COLO668 (cell line): Measurements from ENCODE around the gene TCEANC.
"Not testable (repeated sequence)": the region's sequence is repeated elsewhere in the genome, so short reads cannot be mapped to it uniquely, and the experiment has no call there.

ENCODE experiments used
- DNase-seq: peaks from one replicate; lab custom pipeline; 2025; ENCODE audit not compliant: unreplicated experiment; lab: John Stamatoyannopoulos, UW

TCEANC gene

DNA sequence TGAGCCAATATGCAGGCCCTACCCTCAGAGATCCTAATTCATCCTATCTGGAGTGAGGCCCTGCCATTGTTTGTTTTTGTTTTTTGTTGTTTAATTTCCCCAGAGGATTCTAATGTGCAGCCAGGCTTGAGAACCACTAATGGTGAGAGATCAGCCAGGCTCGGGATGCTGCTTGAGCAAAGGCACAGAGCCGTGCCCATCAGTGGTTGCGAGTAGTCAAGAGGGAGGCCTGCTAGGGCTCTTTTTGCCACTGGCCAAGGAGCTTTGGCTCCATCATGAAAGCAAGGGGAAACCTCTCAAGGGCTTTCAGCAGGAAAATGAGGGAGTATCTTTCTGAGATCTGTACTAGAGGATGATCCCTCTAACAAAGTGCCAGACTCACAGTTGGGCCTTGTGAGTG, 2.7 kb downstream of the TCEANC start:
- DNase-seq: no peak

- peak; percentile 1 for DNase-seq
These were observed 5.7 kb downstream of the TCEANC start for GRCh38 chrX:13658602-13659001.

DNA sequence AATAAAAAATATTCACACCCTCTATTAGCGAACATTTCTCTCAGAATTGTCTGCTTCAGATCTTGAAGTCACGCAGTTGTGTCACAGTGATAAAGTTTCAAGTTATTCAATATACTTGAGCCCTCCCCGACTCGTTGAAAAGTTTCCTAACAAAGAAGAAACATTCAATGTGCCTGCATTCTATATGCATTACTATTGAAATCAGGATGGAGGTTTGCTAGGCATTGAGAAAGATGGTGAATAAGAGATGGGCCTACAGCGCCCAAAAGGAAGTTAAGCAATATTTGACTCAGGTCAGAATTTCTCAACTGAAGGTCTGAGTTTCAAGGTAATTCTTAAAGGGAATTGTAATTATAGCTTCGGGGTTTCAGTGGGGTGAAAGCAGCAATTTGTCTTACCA, 6.1 kb downstream of the TCEANC start:
- no peak for DNase-seq

DNA sequence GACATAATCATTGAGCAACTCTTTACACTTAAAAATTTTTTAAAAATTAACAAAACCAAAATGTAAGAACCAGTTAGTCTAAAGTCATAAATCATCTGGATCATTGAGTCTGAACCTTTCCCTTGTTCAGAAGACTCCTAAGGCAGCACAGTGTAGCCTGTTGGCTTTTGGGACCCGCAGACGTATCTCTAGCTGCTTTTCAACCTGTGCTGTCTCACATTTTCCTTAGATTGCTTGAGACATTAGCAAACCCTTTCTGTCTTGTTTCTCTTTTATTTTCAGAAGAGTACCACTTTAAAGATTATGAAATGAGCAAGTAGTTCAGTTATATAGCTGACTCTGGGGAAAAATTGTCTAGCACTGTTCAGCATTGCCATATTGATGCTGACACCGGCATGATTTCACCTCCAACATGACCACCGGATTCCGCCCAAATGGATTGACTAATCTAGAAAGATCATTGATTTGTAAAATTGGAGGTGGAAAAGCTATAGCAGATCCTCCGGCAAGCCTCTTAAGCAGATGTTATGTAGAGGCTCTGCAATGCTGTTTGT, 8.9 kb downstream of the TCEANC start:
- DNase-seq: no peak

- no peak for DNase-seq
These were observed 9.4 kb downstream of the TCEANC start for GRCh38 chrX:13662355-13662791.

DNA sequence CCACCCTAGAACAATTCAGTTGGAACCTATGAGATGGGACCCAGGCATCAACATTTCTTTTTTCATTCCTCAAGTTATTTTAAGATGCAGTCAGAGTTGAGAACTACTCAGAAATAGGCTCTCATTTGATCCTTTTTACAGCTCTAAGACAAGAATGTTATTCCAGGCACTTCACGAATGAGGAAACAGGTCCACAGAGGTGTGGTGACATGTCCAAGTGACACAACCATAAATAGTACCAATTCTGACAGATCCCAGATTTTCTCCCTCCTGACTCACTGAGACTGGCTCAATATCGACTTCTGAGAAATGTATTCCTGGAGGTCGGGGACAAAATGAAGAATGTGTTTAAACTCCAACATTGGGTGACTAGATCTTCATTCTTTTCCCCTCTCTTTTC, 11.1 kb downstream of the TCEANC start:
- DNase-seq: no peak

DNA sequence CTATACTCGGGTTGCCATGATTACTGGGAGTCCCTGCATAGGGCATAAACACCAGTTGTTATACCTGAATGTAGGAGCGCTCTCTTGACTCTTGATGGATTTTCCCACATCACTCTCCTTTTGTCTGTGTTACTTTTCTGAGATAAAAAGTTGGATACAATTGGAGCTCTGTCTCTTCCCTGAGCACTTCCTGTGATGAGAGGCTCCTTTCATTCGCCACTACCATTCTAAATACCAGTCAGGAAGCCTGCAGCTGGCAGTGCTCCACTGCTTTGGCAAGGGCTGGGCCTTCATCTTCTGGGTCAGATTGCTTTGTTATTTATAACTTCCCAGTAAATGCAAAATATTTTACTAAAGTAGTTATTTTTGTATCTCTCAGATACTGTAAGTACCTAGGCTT, 13.9 kb downstream of the TCEANC start:
- peak; percentile 4 for DNase-seq

- DNase-seq: no peak
These were observed 15.0 kb downstream of the TCEANC start for GRCh38 chrX:13667919-13668318.

DNA sequence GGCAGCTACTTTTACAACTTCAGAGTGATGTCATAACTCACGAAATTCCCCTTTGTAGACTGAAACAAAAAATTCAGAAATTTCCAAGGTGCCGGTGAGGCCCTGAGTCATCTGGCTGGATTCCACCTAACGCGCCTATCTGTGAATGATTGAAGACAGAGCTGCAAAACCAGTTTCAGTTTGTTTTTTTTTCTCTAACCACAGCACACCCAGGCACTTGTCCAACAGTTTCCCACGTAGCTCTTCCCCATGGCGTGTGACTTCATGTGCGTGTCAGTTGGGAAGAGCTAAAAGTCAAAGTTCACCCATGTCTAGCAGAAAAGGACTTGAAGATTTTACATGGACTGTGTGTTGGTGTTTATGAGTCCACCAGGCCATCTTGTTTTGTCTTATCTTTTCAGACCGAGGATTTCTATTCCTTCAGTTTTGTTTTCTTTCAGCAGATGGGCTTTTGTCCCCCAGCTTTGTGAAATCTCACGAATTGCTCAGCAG, 16.4 kb downstream of the TCEANC start:
- DNase-seq: peak; percentile 51

DNA sequence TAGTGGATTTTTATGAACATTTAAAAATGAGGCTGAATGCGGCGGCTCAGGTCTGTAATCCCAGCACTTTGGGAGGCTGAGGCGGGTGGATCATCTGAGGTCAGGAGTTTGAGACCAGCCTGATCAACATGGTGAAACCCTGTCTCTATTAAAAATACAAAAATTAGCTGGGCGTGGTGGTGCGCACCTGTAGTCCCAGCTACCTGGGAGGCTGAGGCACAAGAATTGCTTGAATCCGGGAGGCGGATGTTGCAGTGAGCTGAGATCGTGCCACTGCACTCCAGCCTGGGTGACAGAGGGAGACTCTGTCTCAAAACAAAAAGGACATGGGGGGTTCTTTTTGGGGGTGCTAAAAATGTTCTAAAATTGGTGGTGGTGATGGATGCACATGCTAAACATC, 16.8 kb downstream of the TCEANC start:
- not testable (repeated sequence) for DNase-seq

DNA sequence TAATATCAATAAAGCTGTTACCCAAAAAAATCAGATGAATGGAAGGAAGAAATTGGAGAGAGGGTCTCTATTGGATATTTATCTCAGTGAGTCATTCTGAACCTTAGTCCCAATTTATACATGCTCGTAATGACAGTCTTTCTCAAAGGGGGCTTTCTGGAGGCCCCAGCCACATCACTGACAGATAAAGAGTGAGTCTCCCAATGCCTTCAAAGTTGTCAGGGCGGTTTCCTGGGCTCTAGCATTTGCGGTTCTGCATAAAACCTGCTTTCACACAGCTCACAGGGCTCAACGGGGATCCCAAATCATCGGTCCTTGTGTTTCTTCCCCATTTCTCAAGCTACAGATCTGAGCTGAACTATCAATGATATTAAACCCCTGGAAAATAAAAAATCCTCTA, 17.3 kb downstream of the TCEANC start:
- DNase-seq: no peak

- no peak for DNase-seq
These were observed 20.1 kb downstream of the TCEANC start for GRCh38 chrX:13673016-13673415.

DNA sequence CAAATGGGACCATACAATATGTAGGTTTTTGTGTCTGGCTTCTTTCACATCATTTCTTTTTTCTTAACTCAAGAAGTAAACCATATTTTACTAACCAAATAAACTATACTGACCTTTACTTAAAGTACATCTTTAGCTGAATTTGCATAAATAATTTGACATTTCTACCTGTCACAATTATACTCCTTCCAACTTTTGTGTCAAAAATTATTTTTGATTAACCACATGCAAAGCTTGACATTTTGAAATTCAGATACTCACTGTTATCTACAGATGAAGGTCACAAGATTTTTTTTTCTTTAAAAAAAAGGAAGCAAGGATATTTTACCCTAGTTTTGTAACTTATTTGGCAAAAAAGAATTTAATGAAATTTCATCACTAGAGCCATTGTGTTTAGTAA, 23.9 kb downstream of the TCEANC start:
- DNase-seq: no peak

- not testable (repeated sequence) for DNase-seq
These were observed 26.8 kb downstream of the TCEANC start for GRCh38 chrX:13679700-13680099.

DNA sequence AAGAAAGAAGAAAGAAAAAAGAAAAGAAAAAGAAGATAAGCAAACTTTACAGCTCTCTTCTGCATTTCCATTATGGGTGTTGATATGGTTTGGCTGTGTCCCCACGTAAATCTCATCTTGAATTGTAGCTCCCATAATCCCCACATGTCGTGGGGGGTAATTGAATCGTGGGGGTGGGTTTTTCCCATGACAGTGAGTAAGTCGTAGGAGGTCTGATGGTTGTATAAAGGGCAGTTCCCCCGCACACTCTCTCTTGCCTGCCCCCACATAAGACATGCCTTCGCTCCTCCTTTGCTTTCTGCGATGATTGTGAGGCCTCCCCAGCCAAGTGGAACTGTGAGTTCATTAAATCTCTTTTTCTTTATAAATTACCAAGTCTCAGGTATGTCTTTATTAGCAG, 28.7 kb downstream of the TCEANC start:
- no peak for DNase-seq

- DNase-seq: no peak
These were observed 31.4 kb downstream of the TCEANC start for GRCh38 chrX:13684361-13684760.

- no peak for DNase-seq
These were observed 32.3 kb downstream of the TCEANC start for GRCh38 chrX:13685126-13685763.

GRCh38 chrX:13687203-13687602, 34.3 kb downstream of the TCEANC start:
- DNase-seq: no peak

DNA sequence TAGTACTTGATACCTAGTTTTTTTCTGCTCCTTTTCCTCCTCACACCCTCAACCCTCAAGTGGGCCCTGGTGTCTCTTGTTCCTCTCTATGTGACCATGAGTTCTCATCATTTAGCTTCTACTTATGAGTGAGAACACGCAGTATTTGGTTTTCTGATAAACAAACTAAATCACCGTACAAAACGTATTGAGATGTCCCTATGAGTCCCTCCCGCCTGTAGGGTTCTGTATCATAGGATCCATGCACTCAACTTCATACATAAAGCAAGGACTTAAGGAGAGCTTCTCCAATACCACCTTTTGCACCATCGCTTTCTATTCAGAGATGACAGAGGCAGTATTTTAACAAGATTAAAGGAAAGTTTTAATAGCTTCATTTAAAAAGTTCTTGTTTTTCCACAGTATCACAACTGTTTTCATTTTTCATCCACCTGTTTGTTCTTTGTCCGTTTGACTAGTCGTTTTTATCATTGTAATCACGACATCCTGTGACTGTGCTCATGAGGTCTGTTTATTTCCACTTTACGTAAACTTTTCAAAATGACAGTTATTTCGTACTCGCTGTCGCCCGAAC, 35.5 kb downstream of the TCEANC start:
- DNase-seq: no peak

DNA sequence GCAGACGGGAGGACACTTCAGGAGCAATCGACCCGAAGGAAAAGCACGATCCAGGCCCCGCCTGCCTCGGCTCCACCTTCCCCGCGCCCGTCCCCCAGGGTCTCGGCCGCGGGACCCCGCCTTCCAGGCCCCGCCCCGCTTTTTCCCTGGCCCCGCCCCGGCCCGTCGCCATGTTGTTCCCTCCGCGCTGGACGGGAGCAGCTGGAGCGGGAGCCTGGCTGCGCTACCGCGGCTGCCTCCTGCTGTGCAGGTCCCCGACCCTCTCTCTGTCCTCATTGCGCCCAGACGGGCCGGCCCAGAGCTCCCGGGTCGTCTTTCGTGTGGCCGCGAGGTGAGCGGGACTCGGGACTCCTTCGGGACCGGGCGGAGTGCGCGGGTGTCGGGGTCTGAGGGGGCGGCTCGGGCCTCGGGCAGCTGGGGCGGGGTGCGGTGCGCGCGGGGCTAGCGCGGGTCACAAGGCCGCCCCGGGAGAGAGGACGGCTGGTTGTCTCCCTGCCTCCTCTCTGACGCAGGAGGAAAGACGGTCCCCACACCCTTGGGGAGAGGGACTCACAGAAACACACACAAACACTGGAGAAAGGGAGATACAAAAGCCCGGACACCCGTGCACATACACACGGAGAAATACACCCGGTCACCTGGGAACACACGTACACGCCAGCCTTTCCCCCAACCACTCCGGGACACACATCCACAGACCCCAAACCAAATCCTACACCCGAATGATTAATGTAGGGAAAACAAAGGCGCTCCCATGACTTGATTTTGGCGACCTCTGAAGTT, 36.2 kb downstream of the TCEANC start, which contains the start of gene RAB9A:
Gene RAB9A (plus strand): TSS at position 171 of the 783 bp plus-strand sequence. CDS start 19,619 bp downstream, outside the sequence.
- peak; percentile 82 for DNase-seq

- no peak for DNase-seq
These were observed 36.8 kb downstream of the TCEANC start for GRCh38 chrX:13689741-13690211.
